HepG2 (cell line): ENCODE measurements around the gene PITPNM2. TPM values are rescaled to one million over a fixed set of nuclear protein-coding genes. Genes with fewer than 3 reads are reported as not detected.

Experiments
- ATF7-NPFF ChIP-seq: sonication (generic); formaldehyde crosslinking; IDR thresholded peaks from 2 replicates; pipeline ENCODE4 v1.8.1; 2023; ENCODE audit warnings: mild to moderate bottlenecking, low read depth, missing genetic modification reagents, moderate library complexity
- CREB1 ChIP-seq, 2 experiments: fragments of 450-650 bp in 1 of 2; IDR thresholded peaks; 2 replicates each; pipeline ENCODE4 v1.6.1; 2016 to 2017; ENCODE audit warnings: control low read depth in 1 of 2, mild to moderate bottlenecking in 1 of 2, missing compliant biosample characterization in 1 of 2, missing genetic modification characterization in 1 of 2
- ELK4 ChIP-seq: sonication (generic); formaldehyde crosslinking; IDR thresholded peaks from 2 replicates; pipeline ENCODE4 v1.9.0; 2021; ENCODE audit warnings: missing genetic modification reagents, borderline replicate concordance
- FOXA3 ChIP-seq: IDR thresholded peaks from 2 replicates; pipeline ENCODE4 v1.6.1; 2016; ENCODE audit warnings: missing genetic modification reagents, missing compliant biosample characterization
- FOXM1 ChIP-seq: sonication (generic); formaldehyde crosslinking; IDR thresholded peaks from 2 replicates; pipeline ENCODE4 v1.5.0; 2020; ENCODE audit warnings: missing genetic modification reagents
- GATA4 ChIP-seq: sonication (generic); IDR thresholded peaks from 2 replicates; pipeline ENCODE4 v1.6.1; 2016; ENCODE audit warnings: antibody characterized with exemption, low read depth, borderline replicate concordance
- HIVEP1 ChIP-seq: sonication (generic); formaldehyde crosslinking; IDR thresholded peaks from 2 replicates; pipeline ENCODE4 v1.4.0; 2020; ENCODE audit warnings: mild to moderate bottlenecking, missing genetic modification reagents
- HOXA9 ChIP-seq: sonication (generic); formaldehyde crosslinking; IDR thresholded peaks from 2 replicates; pipeline ENCODE4 v1.8.1; 2022; ENCODE audit warnings: missing genetic modification reagents, mild to moderate bottlenecking, moderate library complexity, borderline replicate concordance
- KDM1A ChIP-seq: IDR thresholded peaks from 2 replicates; pipeline ENCODE4 v1.6.1; 2016; ENCODE audit warnings: missing compliant biosample characterization
- MATR3 ChIP-seq: sonication (generic); formaldehyde crosslinking; IDR thresholded peaks from 2 replicates; pipeline ENCODE4 v1.4.0; 2020; ENCODE audit warnings: missing genetic modification reagents
- MIER3 ChIP-seq: IDR thresholded peaks from 2 replicates; pipeline ENCODE4 v1.6.1; 2016; ENCODE audit warnings: missing compliant biosample characterization, borderline replicate concordance
- MYC ChIP-seq: sonication (generic); formaldehyde crosslinking; IDR thresholded peaks from 2 replicates; pipeline ENCODE4 v1.9.0; 2021; ENCODE audit warnings: missing genetic modification reagents, borderline replicate concordance
- NCOA1 ChIP-seq: sonication (generic); formaldehyde crosslinking; IDR thresholded peaks from 2 replicates; pipeline ENCODE4 v1.9.0; 2021; ENCODE audit warnings: missing genetic modification reagents
- NR2F1 ChIP-seq, 2 experiments: fragments of 450-650 bp in 1 of 2; formaldehyde crosslinking in 1 of 2; IDR thresholded peaks; 2 replicates each; pipeline versions ENCODE4 v1.5.0 to v1.6.1; 2016 to 2020; ENCODE audit warnings: mild to moderate bottlenecking in 1 of 2, missing compliant biosample characterization in 1 of 2, missing genetic modification reagents in 1 of 2, moderate library complexity in 1 of 2
- PITX1 ChIP-seq: sonication (generic); formaldehyde crosslinking; IDR thresholded peaks from 2 replicates; pipeline ENCODE4 v1.5.1; 2020; ENCODE audit warnings: mild to moderate bottlenecking, missing genetic modification reagents
- TFDP1 ChIP-seq: IDR thresholded peaks from 2 replicates; pipeline ENCODE4 v1.6.1; 2016; ENCODE audit warnings: missing compliant biosample characterization, missing genetic modification reagents, borderline replicate concordance
- U2AF1 ChIP-seq: fragments of 200-400 bp; formaldehyde crosslinking; optimal IDR thresholded peaks from 2 replicates; pipeline ENCODE3; 2017; ENCODE audit warnings: mild to moderate bottlenecking, low read depth, low read length
- XRCC5 ChIP-seq: fragments of 200-400 bp; formaldehyde crosslinking; optimal IDR thresholded peaks from 2 replicates; pipeline ENCODE3; 2017; ENCODE audit warnings: mild to moderate bottlenecking, low read length
- ZBTB43 ChIP-seq: sonication (generic); formaldehyde crosslinking; conservative IDR thresholded peaks from 2 replicates; pipeline ENCODE4 v1.4.0; 2020; ENCODE audit warnings: missing genetic modification reagents
- ZNF282 ChIP-seq: fragments of 450-650 bp; IDR thresholded peaks from 2 replicates; pipeline ENCODE4 v1.6.1; 2018; ENCODE audit not compliant: partially characterized antibody
- ZNF317 ChIP-seq: sonication (generic); formaldehyde crosslinking; IDR thresholded peaks from 2 replicates; pipeline ENCODE4 v1.5.0; 2020; ENCODE audit warnings: mild to moderate bottlenecking, missing genetic modification reagents
- ZNF354B ChIP-seq: sonication (generic); formaldehyde crosslinking; IDR thresholded peaks from 2 replicates; pipeline ENCODE4 v1.8.0; 2022; ENCODE audit warnings: mild to moderate bottlenecking, missing genetic modification reagents
- ZNF619 ChIP-seq: sonication (generic); formaldehyde crosslinking; IDR thresholded peaks from 2 replicates; pipeline ENCODE4 v1.4.0; 2020; ENCODE audit warnings: mild to moderate bottlenecking, missing genetic modification reagents
- ZNF839 ChIP-seq: sonication (generic); formaldehyde crosslinking; IDR thresholded peaks from 2 replicates; pipeline ENCODE4 v1.4.0; 2020; ENCODE audit warnings: missing genetic modification reagents, mild to moderate bottlenecking, borderline replicate concordance
- polyA plus RNA-seq, 8 experiments: library from polyadenylated mRNA; depleted of rRNA in 3 of 8; stranded (reverse) in 7 of 8; unstranded in 1 of 8; fragments of >200 nt; fragmentation: Illumina TruSeq in 4 of 8; extraction: Trizol in 4 of 8; gene quantifications; 2 replicates each; pipeline versions ENCODE4 v1.2.1 to v1.2.3, GENCODE V29; 2011 to 2016; ENCODE audit warnings: low read depth in 4 of 8, missing spikeins in 1 of 8, mixed read lengths in 1 of 8; ENCODE audit not compliant: insufficient read depth in 1 of 8
- total RNA-seq, 5 experiments: library from RNA; depleted of rRNA; stranded (reverse); fragments of >200 nt; fragmentation: Illumina TruSeq; extraction: Trizol; gene quantifications; 2 replicates each; pipeline ENCODE4 v1.2.3, GENCODE V29; 2016; ENCODE audit warnings: low read depth in 1 of 5
- TF ChIP-seq, protein P1 (sequence below): sonication (generic); formaldehyde crosslinking; IDR thresholded peaks from 2 replicates; pipeline ENCODE4; 2020; ENCODE audit warnings: missing genetic modification reagents, mild to moderate bottlenecking, borderline replicate concordance

The PITPNM2 gene
- total and polyA plus RNA-seq, 2 of the 13 experiments (the other 11 are each of a cell fraction or from before 2014, with no cell fraction given), result 4.2 to 5.3 TPM

DNA sequence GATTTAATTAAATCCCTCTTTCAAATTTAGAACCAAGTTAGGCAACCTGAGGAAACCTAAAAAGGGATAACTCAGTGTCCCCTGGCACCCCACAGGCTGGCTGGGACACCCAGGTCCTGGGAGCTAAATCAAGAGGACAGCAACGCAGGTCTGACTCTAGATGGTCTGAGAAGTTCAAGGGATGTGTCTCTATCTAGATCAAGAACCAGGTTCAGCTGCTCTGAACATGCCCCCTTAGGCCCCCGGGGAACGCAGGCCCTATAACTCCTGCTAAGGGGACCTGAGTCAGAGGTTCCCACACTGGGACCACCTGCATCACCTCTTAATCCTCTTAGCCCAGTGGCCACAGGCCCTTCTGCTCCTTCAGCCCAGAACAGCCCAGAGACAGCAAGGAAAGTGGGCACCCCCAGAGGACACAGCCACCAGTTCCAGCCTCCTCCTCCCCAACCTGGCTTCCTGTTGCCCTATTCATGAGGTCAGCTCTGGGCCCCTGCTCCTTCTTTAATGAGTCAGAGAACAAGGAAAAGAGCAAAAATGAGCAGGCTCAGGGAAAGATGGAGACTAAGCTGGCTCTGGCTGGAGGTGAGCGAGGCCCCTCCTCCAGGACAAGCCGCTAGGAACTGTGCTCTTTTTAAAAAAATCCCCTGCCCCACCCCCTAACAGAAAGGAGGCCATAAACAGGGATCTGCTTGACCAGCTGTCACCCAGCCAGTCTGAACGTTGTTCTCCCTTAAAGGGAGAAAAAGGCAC is 10.8 kb downstream of the PITPNM2 start (continued):
- no peak for TF ChIP-seq GATA4
- TF ChIP-seq FOXM1 (CRISPR knock-in tag), result no peak
- TF ChIP-seq ZNF839, result no peak
- TF ChIP-seq ZNF317 (CRISPR knock-in tag), result 0 out of 2 replicates have a peak, but pooled peaks have one; percentile 22
- TF ChIP-seq ZNF619, result no peak
- TF ChIP-seq CREB1 (IDR thresholded peaks at IDR 0.05), result no peak
- no peak for TF ChIP-seq CREB1 (CRISPR knock-in tag; IDR thresholded peaks at IDR 0.05)
- peak; percentile 17 for TF ChIP-seq XRCC5
- no peak for TF ChIP-seq MATR3
- peak; percentile 2; the same call in 1 of the 2 replicates for TF ChIP-seq TFDP1 (CRISPR knock-in tag)
- TF ChIP-seq NCOA1 (CRISPR knock-in tag), result 0 out of 2 replicates have a peak, but pooled peaks have one; percentile 72
- no peak for TF ChIP-seq ZNF354B
- TF ChIP-seq MIER3 (CRISPR knock-in tag), result no peak
- TF ChIP-seq ZBTB43 (CRISPR knock-in tag), result no peak
- no peak for TF ChIP-seq HOXA9 (CRISPR knock-in tag)
- TF ChIP-seq HIVEP1 (CRISPR knock-in tag), result no peak
- TF ChIP-seq FOXA3 (CRISPR knock-in tag), result 0 out of 2 replicates have a peak, but pooled peaks have one; percentile 1
- TF ChIP-seq ZNF282, result no peak
- TF ChIP-seq PITX1 (CRISPR knock-in tag), result no peak
- no peak for TF ChIP-seq ATF7-NPFF (CRISPR knock-in tag)
- no peak for TF ChIP-seq NR2F1 (CRISPR knock-in tag; IDR thresholded peaks at IDR 0.05)
- no peak for TF ChIP-seq U2AF1
- no peak for TF ChIP-seq ELK4 (CRISPR knock-in tag)
- TF ChIP-seq MYC (CRISPR knock-in tag), result no peak
- TF ChIP-seq, protein P1, sequence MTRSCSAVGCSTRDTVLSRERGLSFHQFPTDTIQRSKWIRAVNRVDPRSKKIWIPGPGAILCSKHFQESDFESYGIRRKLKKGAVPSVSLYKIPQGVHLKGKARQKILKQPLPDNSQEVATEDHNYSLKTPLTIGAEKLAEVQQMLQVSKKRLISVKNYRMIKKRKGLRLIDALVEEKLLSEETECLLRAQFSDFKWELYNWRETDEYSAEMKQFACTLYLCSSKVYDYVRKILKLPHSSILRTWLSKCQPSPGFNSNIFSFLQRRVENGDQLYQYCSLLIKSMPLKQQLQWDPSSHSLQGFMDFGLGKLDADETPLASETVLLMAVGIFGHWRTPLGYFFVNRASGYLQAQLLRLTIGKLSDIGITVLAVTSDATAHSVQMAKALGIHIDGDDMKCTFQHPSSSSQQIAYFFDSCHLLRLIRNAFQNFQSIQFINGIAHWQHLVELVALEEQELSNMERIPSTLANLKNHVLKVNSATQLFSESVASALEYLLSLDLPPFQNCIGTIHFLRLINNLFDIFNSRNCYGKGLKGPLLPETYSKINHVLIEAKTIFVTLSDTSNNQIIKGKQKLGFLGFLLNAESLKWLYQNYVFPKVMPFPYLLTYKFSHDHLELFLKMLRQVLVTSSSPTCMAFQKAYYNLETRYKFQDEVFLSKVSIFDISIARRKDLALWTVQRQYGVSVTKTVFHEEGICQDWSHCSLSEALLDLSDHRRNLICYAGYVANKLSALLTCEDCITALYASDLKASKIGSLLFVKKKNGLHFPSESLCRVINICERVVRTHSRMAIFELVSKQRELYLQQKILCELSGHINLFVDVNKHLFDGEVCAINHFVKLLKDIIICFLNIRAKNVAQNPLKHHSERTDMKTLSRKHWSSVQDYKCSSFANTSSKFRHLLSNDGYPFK, result no peak
- no peak for TF ChIP-seq KDM1A (CRISPR knock-in tag)
